GM23248 (cell line): Measurements from ENCODE around the gene KCNG2. TPM values are rescaled to one million over a fixed set of nuclear protein-coding genes. Genes with fewer than 3 reads are reported as not detected.

Source experiments
- DNase-seq: peaks from one replicate; pipeline ENCODE4 v3.0.0-alpha.2; 2015
- H2AFZ ChIP-seq: fragments of 200-600 bp; sonication (generic); 2 replicates; pipeline ENCODE4 v1.6.1; 2016; ENCODE audit warnings: antibody characterized with exemption
- H3F3A ChIP-seq: fragments of 200-600 bp; sonication (generic); 2 replicates; pipeline ENCODE4 v1.6.1; 2016; ENCODE audit warnings: mild to moderate bottlenecking, antibody characterized with exemption, mixed run types; ENCODE audit not compliant: insufficient read depth
- H3K27ac ChIP-seq: fragments of 200-600 bp; sonication (generic); 2 replicates; pipeline ENCODE4 v1.5.1; 2016; ENCODE audit warnings: mild to moderate bottlenecking
- H3K27me3 ChIP-seq: fragments of 200-600 bp; sonication (generic); replicated peaks from 2 replicates; pipeline ENCODE4 v1.6.1; 2016; ENCODE audit warnings: mild to moderate bottlenecking; ENCODE audit not compliant: insufficient read depth
- H3K36me3 ChIP-seq: fragments of 200-600 bp; sonication (generic); 2 replicates; pipeline ENCODE4 v1.6.1; 2016; ENCODE audit warnings: low read depth, mild to moderate bottlenecking
- H3K4me1 ChIP-seq: fragments of 200-600 bp; sonication (generic); 2 replicates; pipeline ENCODE4 v1.6.1; 2016; ENCODE audit warnings: mild to moderate bottlenecking; ENCODE audit not compliant: insufficient read depth
- H3K4me2 ChIP-seq: fragments of 200-600 bp; sonication (generic); one replicate; pipeline ENCODE4 v1.6.1; 2016; ENCODE audit warnings: mild to moderate bottlenecking; ENCODE audit not compliant: unreplicated experiment
- H3K4me3 ChIP-seq: fragments of 200-600 bp; sonication (generic); 2 replicates; pipeline ENCODE4 v1.5.1; 2016; ENCODE audit warnings: mild to moderate bottlenecking
- H3K79me2 ChIP-seq: fragments of 200-600 bp; sonication (generic); 2 replicates; pipeline ENCODE4 v1.6.1; 2016; ENCODE audit warnings: mild to moderate bottlenecking; ENCODE audit not compliant: insufficient read depth
- H3K9ac ChIP-seq: fragments of 200-600 bp; sonication (generic); 2 replicates; pipeline ENCODE4 v1.6.1; 2016; ENCODE audit warnings: mild to moderate bottlenecking
- H3K9me2 ChIP-seq: fragments of 200-600 bp; sonication (generic); 2 replicates; pipeline ENCODE4 v1.6.1; 2016; ENCODE audit warnings: mixed run types, mild to moderate bottlenecking, moderate library complexity; ENCODE audit not compliant: insufficient read depth
- H3K9me3 ChIP-seq: fragments of 200-600 bp; sonication (generic); one replicate; pipeline ENCODE4 v1.6.1; 2017; ENCODE audit warnings: low read depth
- H4K20me1 ChIP-seq: fragments of 200-600 bp; sonication (generic); 2 replicates; pipeline ENCODE4 v1.6.0; 2016; ENCODE audit not compliant: insufficient read depth
- EZH2 ChIP-seq: fragments of 200-600 bp; sonication (generic); IDR thresholded peaks from 2 replicates; pipeline ENCODE4 v1.6.1; 2018; ENCODE audit warnings: antibody characterized with exemption, mild to moderate bottlenecking; ENCODE audit not compliant: insufficient read depth, poor library complexity, severe bottlenecking
- EZH2phosphoT487 ChIP-seq: fragments of 200-600 bp; sonication (generic); IDR thresholded peaks from 2 replicates; pipeline ENCODE4 v1.6.1; 2018; ENCODE audit warnings: antibody characterized with exemption, moderate library complexity, mild to moderate bottlenecking, low read depth; ENCODE audit not compliant: insufficient read depth
- WGBS, 2 experiments: methylation state at CpG; one replicate each; pipeline ENCODE4 v1.1.6; 2015 to 2017; ENCODE audit warnings: low lambda C conversion rate in 2 of 2, low coverage in 1 of 2; ENCODE audit errors: missing lambda C conversion rate in 2 of 2; 5-methylcytosine and 5-hydroxymethylcytosine counted together
- in situ Hi-C: fragments of 300-500 bp; cut with MboI; formaldehyde crosslinking; loops from 2 replicates; pipeline ENCODE4 v1.15.0; 2020
- polyA plus RNA-seq: library from polyadenylated mRNA; unstranded; fragments of >200 nt; fragmentation: Nextera tagmentation; extraction: Ambion mirVana; gene quantifications from 2 replicates; pipeline ENCODE4 v1.2.1, GENCODE V29; 2016
- total RNA-seq: library from RNA; depleted of rRNA; stranded (reverse); fragments of >200 nt; shearing (Covaris generic); gene quantifications from 2 replicates; pipeline ENCODE4 v1.2.3, GENCODE V29; 2014

KCNG2 gene
- total and polyA plus RNA-seq, 2 experiments from 2014 or later = not detected

DNA sequence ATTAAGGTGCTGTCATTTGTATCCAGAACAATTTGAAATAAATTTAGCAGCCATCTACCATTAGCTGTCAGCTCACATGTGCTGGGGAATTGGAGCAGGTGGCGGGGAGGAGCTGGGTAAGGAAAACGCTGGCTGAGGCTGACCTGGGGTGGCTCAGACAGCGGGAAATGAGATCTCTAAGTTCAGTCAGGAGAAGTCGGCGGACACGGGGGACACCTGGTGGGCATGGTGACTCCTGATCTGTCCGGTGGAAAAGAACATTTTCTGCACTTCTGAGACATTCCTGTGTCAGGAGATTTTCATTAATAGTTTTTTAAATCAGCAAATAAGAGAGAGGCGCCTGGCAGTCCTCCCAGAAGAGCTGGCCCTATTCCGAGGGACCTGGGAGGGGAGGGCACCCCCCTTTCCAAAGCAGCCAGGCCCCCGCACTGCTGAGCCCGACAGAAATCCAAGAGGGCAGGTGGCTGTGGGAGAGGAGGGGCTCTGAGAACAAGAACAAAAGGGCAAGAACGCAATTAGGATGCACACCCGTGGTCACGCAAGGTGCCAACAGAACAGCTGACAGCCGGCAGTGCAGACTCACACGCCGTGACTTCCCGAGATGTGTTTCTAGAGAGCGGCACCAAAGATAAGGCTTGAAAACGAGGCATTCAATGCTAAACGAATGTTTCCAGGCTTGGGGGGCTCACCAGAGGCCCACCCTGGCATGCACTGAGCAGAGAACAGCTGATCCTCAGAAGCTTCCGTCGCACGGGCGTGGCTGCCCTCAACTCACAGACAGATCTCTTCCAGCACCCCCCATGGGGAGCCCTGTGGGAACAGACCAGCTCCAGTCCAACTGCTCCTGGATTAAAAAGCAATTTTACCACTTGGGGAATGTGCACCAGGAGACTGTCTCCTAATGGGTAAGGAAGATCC, 127.3 kb downstream of the KCNG2 start:
- TF ChIP-seq EZH2phosphoT487 (no peak), EZH2 (no peak)
- peaks cover 10% of the 10 kb centered on the region for H3K36me3 ChIP-seq
- H3K9ac ChIP-seq = no peak overlapping the region
- 0 out of 2 replicates have a peak, but pooled peaks cover 6% of the 10 kb centered on the region for H4K20me1 ChIP-seq
- H2AFZ ChIP-seq = no peak overlapping the region
- H3F3A ChIP-seq = peaks cover 6% of the 10 kb centered on the region; the same call in 1 of the 2 replicates
- no peaks in the 10 kb centered on the region for H3K4me1 ChIP-seq
- in situ Hi-C loops = no loop called here
- no peaks in the 10 kb centered on the region for H3K9me2 ChIP-seq
- WGBS, 2 experiments = 83% methylated on average over 25 of the region's 25 CpGs
- DNase-seq = no peak
- H3K4me2 ChIP-seq = no peak overlapping the region
- peaks cover 3% of the 10 kb centered on the region for H3K9me3 ChIP-seq
- H3K27ac ChIP-seq = no peak overlapping the region
- H3K79me2 ChIP-seq = peaks cover 58% of the 10 kb centered on the region
- H3K4me3 ChIP-seq = no peak overlapping the region
- no peaks in the 10 kb centered on the region for H3K27me3 ChIP-seq

DNA sequence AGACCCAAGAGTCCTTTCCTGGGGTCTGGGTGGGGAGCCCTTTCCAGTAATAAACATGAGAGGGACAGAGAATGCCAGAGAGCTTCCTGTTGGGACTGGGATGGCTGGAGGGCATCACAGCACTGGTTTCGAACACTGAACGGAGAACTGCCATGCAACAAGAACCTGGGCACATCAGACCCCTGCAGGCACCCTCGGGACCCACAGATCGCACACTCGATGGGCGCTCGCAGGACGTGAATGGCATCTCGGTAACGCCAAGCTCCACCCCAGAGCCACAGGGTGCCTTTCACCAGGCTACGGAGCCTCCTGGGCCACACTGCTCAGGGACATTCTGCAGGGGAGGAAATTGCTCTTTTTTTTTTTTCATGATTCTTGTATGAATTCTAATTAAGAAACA, 128.6 kb downstream of the KCNG2 start:
- TF ChIP-seq EZH2phosphoT487 (no peak), EZH2 (no peak)

DNA sequence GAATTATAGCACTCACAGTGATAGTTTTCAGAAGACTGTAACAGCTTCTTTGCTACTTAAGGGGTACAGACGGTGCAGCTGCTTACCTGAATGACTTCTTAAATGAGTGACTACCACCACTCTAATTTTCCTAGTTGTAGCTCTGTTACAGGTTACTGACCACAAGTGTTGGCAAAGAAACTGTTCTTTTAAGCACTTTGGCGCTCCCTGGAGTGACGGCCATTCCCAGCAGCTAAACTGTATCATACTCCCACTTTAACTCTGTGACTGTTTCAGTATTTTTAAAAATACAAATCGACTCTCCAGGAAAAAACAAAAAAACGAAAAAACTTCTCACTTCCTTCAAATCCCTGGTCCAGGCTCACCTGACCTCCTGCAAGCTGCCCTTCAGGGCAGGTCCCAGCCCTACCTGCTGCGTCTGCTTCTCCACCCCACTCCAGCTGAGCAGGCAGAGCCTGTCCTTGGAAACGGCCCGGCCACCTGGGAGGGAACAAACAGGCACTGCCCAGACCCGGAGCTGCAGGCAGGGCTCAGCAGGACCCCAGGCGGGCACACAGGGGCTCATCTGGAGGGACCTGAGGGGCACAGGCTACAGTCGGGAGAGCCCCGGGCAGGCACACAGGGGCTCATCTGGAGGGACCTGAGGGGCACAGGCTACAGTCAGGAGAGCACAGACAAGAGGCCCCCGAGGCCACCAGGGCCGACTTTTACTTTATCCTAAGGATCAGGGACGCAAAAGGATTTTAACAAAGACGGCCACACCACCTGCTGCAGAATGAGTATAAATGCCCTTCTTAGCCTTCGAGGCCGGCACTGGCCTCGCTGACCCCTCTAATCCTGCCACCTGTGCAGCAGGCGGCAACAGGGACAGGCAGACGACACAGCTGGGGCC, 129.2 kb downstream of the KCNG2 start:
- Histone ChIP-seq H3F3A (peaks cover 12% of the 10 kb centered on the region; the same call in 1 of the 2 replicates), H3K36me3 (peaks cover 18% of the 10 kb centered on the region), H2AFZ (no peak overlapping the region), H4K20me1 (0 out of 2 replicates have a peak, but pooled peaks cover 6% of the 10 kb centered on the region), H3K9me3 (peaks cover 10% of the 10 kb centered on the region), H3K27ac (no peak overlapping the region), H3K4me2 (no peak overlapping the region), H3K79me2 (peaks cover 77% of the 10 kb centered on the region), H3K4me1 (no peaks in the 10 kb centered on the region), H3K27me3 (no peaks in the 10 kb centered on the region), H3K4me3 (no peak overlapping the region), H3K9me2 (no peaks in the 10 kb centered on the region), H3K9ac (no peak overlapping the region)
- in situ Hi-C loops = no loop called here
- 90 to 91% methylated on average over 21 of the region's 21 CpGs for WGBS, 2 experiments
- no peak for TF ChIP-seq EZH2
- no peak for TF ChIP-seq EZH2phosphoT487
- DNase-seq = no peak

More for the DNA sequence above, 128.6 kb downstream of the KCNG2 start:
- DNase-seq = no peak
- H3K4me3 ChIP-seq = no peak overlapping the region
- in situ Hi-C loops = no loop called here
- no peaks in the 10 kb centered on the region for H3K27me3 ChIP-seq
- H2AFZ ChIP-seq = no peak overlapping the region
- no peak overlapping the region for H3K9ac ChIP-seq
- peaks cover 8% of the 10 kb centered on the region for H3K9me3 ChIP-seq
- H3K27ac ChIP-seq = no peak overlapping the region
- H3F3A ChIP-seq = peaks cover 12% of the 10 kb centered on the region; the same call in 1 of the 2 replicates
- H3K79me2 ChIP-seq = peaks cover 71% of the 10 kb centered on the region
- H3K36me3 ChIP-seq = peaks cover 18% of the 10 kb centered on the region
- 95 to 97% methylated on average over 11 of the region's 11 CpGs for WGBS, 2 experiments
- 0 out of 2 replicates have a peak, but pooled peaks cover 6% of the 10 kb centered on the region for H4K20me1 ChIP-seq
- H3K4me1 ChIP-seq = no peaks in the 10 kb centered on the region
- no peak overlapping the region for H3K4me2 ChIP-seq
- no peaks in the 10 kb centered on the region for H3K9me2 ChIP-seq
